Skin epidermis (tissue), 12 donors: ENCODE data around the gene OSBPL6.
A peak's percentile ranks its signal among the peaks of the same experiment; 100 is the strongest.
"Not testable (repeated sequence)": the region's sequence is repeated elsewhere in the genome, so short reads cannot be mapped to it uniquely, and the experiment has no call there.

Experiments used
- H3K27ac ChIP-seq, 21 experiments: fragments of 200-600 bp; sonication (generic) in 11 of 21; one replicate each; pipeline ENCODE4 v1.5.0; 2020; ENCODE audit warnings: mild to moderate bottlenecking in 3 of 21, inconsistent platforms in 2 of 21, moderate library complexity in 2 of 21
- H3K4me3 ChIP-seq, 7 experiments: fragments of 200-600 bp; sonication (generic) in 2 of 7; one replicate each; pipeline ENCODE4 v1.5.0; 2020; ENCODE audit warnings: inconsistent platforms in 2 of 7, mild to moderate bottlenecking in 2 of 7, moderate library complexity in 1 of 7

Gene OSBPL6

GRCh38 chr2:178193823-178194599, at the start of gene OSBPL6:
Gene OSBPL6 (plus strand): TSS chr2:178194512. CDS start chr2:178306185, 111,673 bp downstream.
- H3K27ac ChIP-seq: peak within 1 kb of the TSS in 20 of 21 experiments; percentile 65 to 93 (median 84)
- peak within 1 kb of the TSS; percentile 67 to 90 (median 78) for H3K4me3 ChIP-seq

GRCh38 chr2:178152033-178152432, 42.3 kb upstream of the OSBPL6 start:
- Histone ChIP-seq H3K27ac (no peak overlapping the region), H3K4me3 (no peak overlapping the region)

GRCh38 chr2:178152542-178152941, 41.8 kb upstream of the OSBPL6 start:
- no peak overlapping the region for H3K27ac ChIP-seq
- no peak overlapping the region for H3K4me3 ChIP-seq

- H3K27ac ChIP-seq: no peak overlapping the region
These were observed 41.3 kb upstream of the OSBPL6 start for GRCh38 chr2:178152977-178153376.

GRCh38 chr2:178153878-178154277, 40.4 kb upstream of the OSBPL6 start:
- H3K4me3 ChIP-seq, H3K27ac ChIP-seq: not testable (repeated sequence)

More at GRCh38 chr2:178152977-178153376, 41.3 kb upstream of the OSBPL6 start:
- no peak overlapping the region for H3K4me3 ChIP-seq

- Histone ChIP-seq H3K4me3 (no peak overlapping the region), H3K27ac (no peak overlapping the region)
These were observed 38.8 kb upstream of the OSBPL6 start for GRCh38 chr2:178155524-178155923.

- Histone ChIP-seq H3K27ac (no peak overlapping the region), H3K4me3 (no peak overlapping the region)
These were observed 36.7 kb upstream of the OSBPL6 start for GRCh38 chr2:178157574-178157973.

GRCh38 chr2:178159966-178160365, 34.3 kb upstream of the OSBPL6 start:
- Histone ChIP-seq H3K27ac (no peak overlapping the region), H3K4me3 (no peak overlapping the region)

- Histone ChIP-seq H3K27ac (no peak overlapping the region), H3K4me3 (no peak overlapping the region)
These were observed 33.7 kb upstream of the OSBPL6 start for GRCh38 chr2:178160601-178161000.

GRCh38 chr2:178163395-178163794, 30.9 kb upstream of the OSBPL6 start:
- H3K4me3 ChIP-seq: no peak overlapping the region

GRCh38 chr2:178163911-178164310, 30.4 kb upstream of the OSBPL6 start:
- Histone ChIP-seq H3K4me3 (no peak overlapping the region), H3K27ac (no peak overlapping the region)

More at GRCh38 chr2:178163395-178163794, 30.9 kb upstream of the OSBPL6 start:
- peak overlapping the region in 1 of 21 experiments; percentile 36 for H3K27ac ChIP-seq

- H3K27ac ChIP-seq: no peak overlapping the region
- H3K4me3 ChIP-seq: no peak overlapping the region
These were observed 20.7 kb upstream of the OSBPL6 start for GRCh38 chr2:178173657-178174056.

- no peak overlapping the region for H3K4me3 ChIP-seq
- H3K27ac ChIP-seq: no peak overlapping the region
These were observed 17.1 kb upstream of the OSBPL6 start for GRCh38 chr2:178177066-178177679.

GRCh38 chr2:178180648-178181047, 13.7 kb upstream of the OSBPL6 start:
- not testable (repeated sequence) for H3K4me3 ChIP-seq, H3K27ac ChIP-seq

GRCh38 chr2:178187861-178188260, 6.5 kb upstream of the OSBPL6 start:
- Histone ChIP-seq H3K4me3 (no peak overlapping the region), H3K27ac (no peak overlapping the region)

- H3K4me3 ChIP-seq: no peak overlapping the region
- H3K27ac ChIP-seq: no peak overlapping the region
These were observed 5.8 kb upstream of the OSBPL6 start for GRCh38 chr2:178188466-178188865.

GRCh38 chr2:178191004-178191508, 3.3 kb upstream of the OSBPL6 start:
- H3K27ac ChIP-seq: no peak overlapping the region
- no peak overlapping the region for H3K4me3 ChIP-seq

- Histone ChIP-seq H3K27ac (no peak overlapping the region), H3K4me3 (no peak overlapping the region)
These were observed 2.8 kb upstream of the OSBPL6 start for GRCh38 chr2:178191511-178191910.

- peak overlapping the region in 18 of 21 experiments; percentile 65 to 93 (median 84) for H3K27ac ChIP-seq
- H3K4me3 ChIP-seq: peak overlapping the region; percentile 67 to 90 (median 78)
These were observed 853 bp upstream of the OSBPL6 start for GRCh38 chr2:178193496-178193822.

GRCh38 chr2:178194600-178195389, 483 bp downstream of the OSBPL6 start:
- H3K4me3 ChIP-seq: peak overlapping the region; percentile 67 to 90 (median 78)
- H3K27ac ChIP-seq: peak overlapping the region in 20 of 21 experiments; percentile 5 to 93 (median 81)
